B cell (primary cell): Measurements from ENCODE around the gene QRFP. TPM values are rescaled to one million over a fixed set of nuclear protein-coding genes. Genes with fewer than 3 reads are reported as not detected.

Experiments used
- ATAC-seq: fragments of 200-7000 bp; cut with Tn5 transposase; one replicate; pipeline ENCODE4 v1.10.0; 2021; ENCODE audit warnings: low read depth, mild to moderate bottlenecking, moderate number of reproducible peaks, moderate library complexity
- CTCF ChIA-PET: fragments of 350-600 bp; sonication (Branson Sonifier 250); formaldehyde crosslinking; loops from one replicate; lab custom pipeline; 2021; ENCODE audit warnings: antibody characterized with exemption, inconsistent platforms; lab: Charles Lee
- POLR2A ChIA-PET: fragments of 350-600 bp; sonication (Branson Sonifier 250); formaldehyde crosslinking; loops from one replicate; lab custom pipeline; 2021; ENCODE audit warnings: antibody characterized with exemption; lab: Charles Lee
- DNase-seq: peaks from one replicate; pipeline ENCODE4 v3.0.0; 2013
- H2AFZ ChIP-seq: 2 replicates; pipeline ENCODE4 v1.6.1; 2012; ENCODE audit warnings: mild to moderate bottlenecking, low read depth, low read length; ENCODE audit not compliant: insufficient read depth, poor library complexity, severe bottlenecking
- H3K27ac ChIP-seq, 2 donors: 1 replicate in 1 of 2; 2 replicates in 1 of 2; pipeline ENCODE4 v1.5.1; 2012 to 2013; ENCODE audit warnings: low read length in 2 of 2, mild to moderate bottlenecking in 2 of 2, moderate library complexity in 1 of 2
- H3K27me3 ChIP-seq, 4 experiments: fragments of 200-600 bp in 1 of 4; sonication (generic) in 1 of 4; replicated peaks in 1 of 4; 1 replicate in 2 of 4; 2 replicates in 2 of 4; pipeline versions ENCODE4 v1.6.1 to v1.7.0; 2013 to 2016; ENCODE audit warnings: low read length in 3 of 4, mild to moderate bottlenecking in 2 of 4, mixed read lengths in 1 of 4, moderate library complexity in 1 of 4; ENCODE audit not compliant: insufficient read depth in 4 of 4, control insufficient read depth in 3 of 4; ENCODE audit errors: control extremely low read depth in 1 of 4
- H3K36me3 ChIP-seq, 2 experiments: replicated peaks in 1 of 2; 1 replicate in 1 of 2; 2 replicates in 1 of 2; pipeline versions ENCODE4 v1.6.1 to v1.7.1; 2013; ENCODE audit warnings: low read length in 1 of 2; ENCODE audit not compliant: insufficient read depth in 2 of 2, control insufficient read depth in 1 of 2; ENCODE audit errors: control extremely low read depth in 1 of 2, extremely low read depth in 1 of 2
- H3K4me1 ChIP-seq, 2 donors: fragments of 200-600 bp in 1 of 2; sonication (generic) in 1 of 2; 1 replicate in 1 of 2; 2 replicates in 1 of 2; pipeline versions ENCODE4 v1.5.1 to v1.6.1; 2013 to 2017; ENCODE audit warnings: low read length in 2 of 2; ENCODE audit not compliant: control insufficient read depth in 2 of 2, insufficient read depth in 2 of 2
- H3K4me2 ChIP-seq: replicated peaks from 2 replicates; pipeline ENCODE3; 2012; ENCODE audit warnings: mild to moderate bottlenecking, low read depth, low read length; ENCODE audit not compliant: poor library complexity, severe bottlenecking
- H3K4me3 ChIP-seq, 5 experiments: fragments of 200-600 bp in 1 of 5; sonication (generic) in 1 of 5; 1 replicate in 3 of 5; 2 replicates in 2 of 5; pipeline versions ENCODE4 v1.5.1 to v1.7.0; 2011 to 2016; ENCODE audit warnings: low read length in 4 of 5, mild to moderate bottlenecking in 4 of 5, low read depth in 2 of 5, control low read depth in 1 of 5, moderate library complexity in 1 of 5; ENCODE audit not compliant: insufficient read depth in 1 of 5; ENCODE audit errors: control extremely low read depth in 1 of 5, extremely low read depth in 1 of 5
- H3K79me2 ChIP-seq: fragments of 200-600 bp; sonication (generic); one replicate; pipeline ENCODE4 v1.6.0; 2016; ENCODE audit warnings: low read length; ENCODE audit not compliant: control insufficient read depth, insufficient read depth
- H3K9ac ChIP-seq: fragments of 200-600 bp; sonication (generic); 2 replicates; pipeline ENCODE4 v1.6.1; 2017; ENCODE audit warnings: mild to moderate bottlenecking, low read length, moderate library complexity
- H3K9me3 ChIP-seq, 3 donors: one replicate each; pipeline versions ENCODE4 v1.6.1 to v1.7.1; 2013; ENCODE audit warnings: low read length in 2 of 3; ENCODE audit not compliant: control insufficient read depth in 2 of 3, insufficient read depth in 1 of 3; ENCODE audit errors: control extremely low read depth in 1 of 3
- H4K20me1 ChIP-seq: 2 replicates; pipeline ENCODE4 v1.6.0; 2012; ENCODE audit warnings: mild to moderate bottlenecking, low read length; ENCODE audit not compliant: insufficient read depth, control insufficient read depth, poor library complexity, severe bottlenecking
- H3K27ac Mint-ChIP-seq: one replicate; pipeline ENCODE4 v1.8.0; 2021; ENCODE audit warnings: mixed read lengths
- H3K27me3 Mint-ChIP-seq: one replicate; pipeline ENCODE4 v1.8.0; 2021; ENCODE audit warnings: mixed read lengths
- H3K4me1 Mint-ChIP-seq: one replicate; pipeline ENCODE4 v1.8.0; 2021; ENCODE audit warnings: mixed read lengths
- H3K4me3 Mint-ChIP-seq: one replicate; pipeline ENCODE4 v1.8.0; 2021; ENCODE audit warnings: mixed read lengths
- H3K9me3 Mint-ChIP-seq: one replicate; pipeline ENCODE4 v1.8.0; 2022; ENCODE audit warnings: mixed read lengths; ENCODE audit not compliant: insufficient read depth
- CTCF ChIP-seq: fragments of 200-600 bp; IDR thresholded peaks from one replicate; pipeline ENCODE4 v1.8.0; 2022; ENCODE audit warnings: antibody characterized with exemption, mild to moderate bottlenecking
- EZH2 ChIP-seq: IDR thresholded peaks from 2 replicates; pipeline ENCODE4 v1.6.1; 2012; ENCODE audit warnings: borderline replicate concordance, low read depth, mild to moderate bottlenecking, moderate library complexity, low read length; ENCODE audit not compliant: insufficient read depth, poor library complexity, severe bottlenecking
- WGBS: methylation state at CpG from one replicate; pipeline ENCODE4 v1.1.5; 2013; ENCODE audit warnings: missing lambda C conversion rate; ENCODE audit not compliant: insufficient coverage; 5-methylcytosine and 5-hydroxymethylcytosine counted together
- intact Hi-C: fragments of 100-400 bp; cut with micrococcal nuclease; formaldehyde crosslinking; loops from one replicate; pipeline ENCODE4 v1.10.0; 2022
- polyA plus RNA-seq: library from polyadenylated mRNA; depleted of rRNA; stranded (reverse); fragments of >200 nt; gene quantifications from 2 replicates; pipeline ENCODE4 v1.2.3, GENCODE V29; 2012
- total RNA-seq, 2 donors: library from RNA; stranded (reverse); fragments of 120-200 nt in 1 of 2; gene quantifications; 1 replicate in 1 of 2; 2 replicates in 1 of 2; pipeline versions ENCODE4 v1.2.3 to v1.2.4, GENCODE V29; 2013 to 2022

The QRFP gene
- total and polyA plus RNA-seq, 2 donors (not counting 1 experiment from before 2014, with no cell fraction given): 0.07 TPM; not detected in 1

- no peaks in the 10 kb centered on the region for H3K9me3 ChIP-seq
- H3K27me3 Mint-ChIP-seq: no peaks in the 10 kb centered on the region
- TF ChIP-seq CTCF: no peak
- no peak for TF ChIP-seq EZH2
- no peaks in the 10 kb centered on the region for H3K9me3 Mint-ChIP-seq
- H3K36me3 ChIP-seq: peaks cover 0 to 26% of the 10 kb centered on the region in 2 experiments
- no peaks in the 10 kb centered on the region for H3K79me2 ChIP-seq
- no peak overlapping the region for H3K4me3 ChIP-seq
- POLR2A ChIA-PET: no interaction called here
- H3K4me1 ChIP-seq: peaks cover 0 to 10% of the 10 kb centered on the region in 2 donors
- intact Hi-C loops: no loop called here
- no peak overlapping the region for H3K4me3 Mint-ChIP-seq
- H3K4me1 Mint-ChIP-seq: peaks cover 6% of the 10 kb centered on the region
- ATAC-seq: no peak
- H3K4me2 ChIP-seq: no peak overlapping the region
- H2AFZ ChIP-seq: no peak overlapping the region
- 98% methylated on average over 9 of the region's 9 CpGs for WGBS
- DNase-seq: no peak
- H3K9ac ChIP-seq: no peak overlapping the region
- no peak overlapping the region for H3K27ac ChIP-seq
- CTCF ChIA-PET: interaction anchor here (1.5 kb wide), 1 partner anchor 25 kb away, joined by 4 read pairs; no protein-coding TSS in a partner anchor
- H3K27ac Mint-ChIP-seq: no peak overlapping the region
- no peaks in the 10 kb centered on the region for H4K20me1 ChIP-seq
- H3K27me3 ChIP-seq: no peaks in the 10 kb centered on the region
These were observed 6.5 kb downstream of the QRFP start for GRCh38 chr9:130890124-130890523.

- peaks cover 1% of the 10 kb centered on the region for H3K4me1 Mint-ChIP-seq
- Histone ChIP-seq H3K9me3 (no peaks in the 10 kb centered on the region), H3K9ac (no peak overlapping the region), H3K36me3 (peaks cover 0 to 44% of the 10 kb centered on the region in 2 experiments), H3K4me3 (no peak overlapping the region), H3K4me1 (peaks cover 0 to 4% of the 10 kb centered on the region in 2 donors), H3K79me2 (no peaks in the 10 kb centered on the region), H3K27ac (no peak overlapping the region), H4K20me1 (no peaks in the 10 kb centered on the region), H3K27me3 (no peaks in the 10 kb centered on the region), H3K4me2 (no peak overlapping the region), H2AFZ (no peak overlapping the region)
- no peaks in the 10 kb centered on the region for H3K27me3 Mint-ChIP-seq
- H3K27ac Mint-ChIP-seq: no peak overlapping the region
- intact Hi-C loops: no loop called here
- ChIA-PET CTCF (no interaction called here), POLR2A (no interaction called here)
- TF ChIP-seq CTCF (no peak), EZH2 (no peak)
- H3K4me3 Mint-ChIP-seq: no peak overlapping the region
- H3K9me3 Mint-ChIP-seq: no peaks in the 10 kb centered on the region
- DNase-seq (no peak), ATAC-seq (no peak)
- WGBS: 97% methylated on average over 19 of the region's 22 CpGs
These were observed 8.3 kb downstream of the QRFP start for GRCh38 chr9:130888146-130888885.
